Measurements from ENCODE around the gene PTPRE.
"Not testable (repeated sequence)": the region's sequence is repeated elsewhere in the genome, so short reads cannot be mapped to it uniquely, and the experiment has no call there.

PTPRE gene

GRCh38 chr10:127986531-127987466 is 79.9 kb downstream of the PTPRE start:
- no peak for DNase-seq

- DNase-seq, result no peak
These were observed 80.8 kb downstream of the PTPRE start for GRCh38 chr10:127987467-127988380.

GRCh38 chr10:127989481-127990012 is 82.6 kb downstream of the PTPRE start:
- no peak for DNase-seq

- DNase-seq, result not testable (repeated sequence)
These were observed 83.4 kb downstream of the PTPRE start for GRCh38 chr10:127990132-127990788.

- no peak for DNase-seq
These were observed 84.1 kb downstream of the PTPRE start for GRCh38 chr10:127990846-127991542.

GRCh38 chr10:127991543-127992255 is 84.8 kb downstream of the PTPRE start:
- no peak for DNase-seq

- DNase-seq, result no peak
These were observed 85.5 kb downstream of the PTPRE start for GRCh38 chr10:127992376-127992775.

GRCh38 chr10:127993056-127993690 is 86.3 kb downstream of the PTPRE start:
- no peak for DNase-seq

GRCh38 chr10:127995939-127996338 is 89.0 kb downstream of the PTPRE start:
- DNase-seq, result no peak

- DNase-seq, result no peak
These were observed 89.7 kb downstream of the PTPRE start for GRCh38 chr10:127996586-127996985.

- DNase-seq, result no peak
These were observed 90.4 kb downstream of the PTPRE start for GRCh38 chr10:127997271-127997670.

- peak; percentile 39 for DNase-seq
These were observed 91.0 kb downstream of the PTPRE start for GRCh38 chr10:127997937-127998336.

- DNase-seq, result no peak
These were observed 91.7 kb downstream of the PTPRE start for GRCh38 chr10:127998501-127999144.

GRCh38 chr10:127999297-128000129 is 92.6 kb downstream of the PTPRE start:
- DNase-seq, result peak; percentile 62

- peak; percentile 24 for DNase-seq
These were observed 93.8 kb downstream of the PTPRE start for GRCh38 chr10:128000471-128001362.

- DNase-seq, result no peak
These were observed 94.5 kb downstream of the PTPRE start for GRCh38 chr10:128001363-128001745.

GRCh38 chr10:128001849-128002248 is 94.9 kb downstream of the PTPRE start:
- DNase-seq, result no peak

GRCh38 chr10:128003521-128003920 is 96.6 kb downstream of the PTPRE start:
- DNase-seq, result no peak
